Ishikawa (cell line): ENCODE results near the gene TMEM106A.

Experiments used
- CREB1 ChIP-seq: IDR thresholded peaks from 2 replicates; pipeline ENCODE4 v1.6.1; 2012; ENCODE audit warnings: low read depth
- EP300 ChIP-seq: IDR thresholded peaks from 2 replicates; pipeline ENCODE4 v1.6.1; 2012; ENCODE audit warnings: borderline replicate concordance
- NFIC ChIP-seq: IDR thresholded peaks from 2 replicates; pipeline ENCODE4 v1.6.1; 2012
- YY1 ChIP-seq: IDR thresholded peaks from 2 replicates; pipeline ENCODE4 v1.6.1; 2012; ENCODE audit warnings: low read depth
- TF ChIP-seq, protein P1 (sequence below): IDR thresholded peaks from 2 replicates; pipeline ENCODE4 v1.6.1; 2012
- TF ChIP-seq, protein P2 (sequence below): IDR thresholded peaks from 2 replicates; pipeline ENCODE4 v1.6.1; 2012; ENCODE audit warnings: low read depth, mild to moderate bottlenecking

DNA sequence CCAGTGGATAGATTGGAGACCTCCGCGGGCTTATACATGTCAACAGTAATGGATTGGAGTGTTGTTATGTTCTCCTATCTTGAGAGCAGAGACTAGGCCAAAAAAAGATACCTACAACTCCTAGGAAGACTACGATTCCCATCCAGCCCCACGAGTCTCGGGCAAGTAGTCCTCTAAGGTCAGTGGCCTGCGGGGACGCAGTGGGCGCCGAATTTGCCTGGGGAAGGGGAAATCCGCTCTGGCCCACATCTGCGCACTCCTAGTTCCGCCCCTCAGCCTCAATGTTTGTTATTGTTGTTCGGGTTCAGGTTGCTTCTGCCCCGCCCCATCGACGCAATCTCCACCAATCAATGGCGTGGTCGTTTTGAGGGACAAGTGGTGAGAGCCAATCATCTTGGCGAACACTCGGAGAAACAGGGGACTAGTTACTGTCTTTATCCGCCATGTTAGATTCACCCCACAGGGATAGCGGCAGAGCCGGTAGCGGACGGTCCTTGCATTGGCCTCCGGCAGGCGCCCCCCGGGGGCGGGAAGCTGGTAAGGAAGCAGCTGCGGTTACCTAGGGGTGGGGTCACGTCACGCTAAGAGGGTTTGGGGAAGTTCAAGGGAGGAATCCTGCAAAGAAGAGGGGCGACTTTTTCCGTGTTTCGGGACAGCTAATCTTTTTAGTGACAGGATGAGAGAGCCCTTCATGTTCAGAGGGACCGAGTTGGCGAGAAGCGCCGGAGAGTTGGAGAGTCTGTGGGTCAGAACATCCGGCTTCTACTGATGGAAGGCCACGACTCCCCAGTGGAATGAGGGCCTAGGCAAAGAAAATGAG is 40.7 kb upstream of the TMEM106A start, which contains the start of gene NBR1:
- TF ChIP-seq EP300 (no peak; the same call in 1 of the 2 replicates), NFIC (no peak), CREB1 (no peak), YY1 (peak; percentile 87)
- TF ChIP-seq, protein P1, sequence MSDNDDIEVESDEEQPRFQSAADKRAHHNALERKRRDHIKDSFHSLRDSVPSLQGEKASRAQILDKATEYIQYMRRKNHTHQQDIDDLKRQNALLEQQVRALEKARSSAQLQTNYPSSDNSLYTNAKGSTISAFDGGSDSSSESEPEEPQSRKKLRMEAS = peak; percentile 10; the same call in 1 of the 2 replicates
- TF ChIP-seq, protein P2, sequence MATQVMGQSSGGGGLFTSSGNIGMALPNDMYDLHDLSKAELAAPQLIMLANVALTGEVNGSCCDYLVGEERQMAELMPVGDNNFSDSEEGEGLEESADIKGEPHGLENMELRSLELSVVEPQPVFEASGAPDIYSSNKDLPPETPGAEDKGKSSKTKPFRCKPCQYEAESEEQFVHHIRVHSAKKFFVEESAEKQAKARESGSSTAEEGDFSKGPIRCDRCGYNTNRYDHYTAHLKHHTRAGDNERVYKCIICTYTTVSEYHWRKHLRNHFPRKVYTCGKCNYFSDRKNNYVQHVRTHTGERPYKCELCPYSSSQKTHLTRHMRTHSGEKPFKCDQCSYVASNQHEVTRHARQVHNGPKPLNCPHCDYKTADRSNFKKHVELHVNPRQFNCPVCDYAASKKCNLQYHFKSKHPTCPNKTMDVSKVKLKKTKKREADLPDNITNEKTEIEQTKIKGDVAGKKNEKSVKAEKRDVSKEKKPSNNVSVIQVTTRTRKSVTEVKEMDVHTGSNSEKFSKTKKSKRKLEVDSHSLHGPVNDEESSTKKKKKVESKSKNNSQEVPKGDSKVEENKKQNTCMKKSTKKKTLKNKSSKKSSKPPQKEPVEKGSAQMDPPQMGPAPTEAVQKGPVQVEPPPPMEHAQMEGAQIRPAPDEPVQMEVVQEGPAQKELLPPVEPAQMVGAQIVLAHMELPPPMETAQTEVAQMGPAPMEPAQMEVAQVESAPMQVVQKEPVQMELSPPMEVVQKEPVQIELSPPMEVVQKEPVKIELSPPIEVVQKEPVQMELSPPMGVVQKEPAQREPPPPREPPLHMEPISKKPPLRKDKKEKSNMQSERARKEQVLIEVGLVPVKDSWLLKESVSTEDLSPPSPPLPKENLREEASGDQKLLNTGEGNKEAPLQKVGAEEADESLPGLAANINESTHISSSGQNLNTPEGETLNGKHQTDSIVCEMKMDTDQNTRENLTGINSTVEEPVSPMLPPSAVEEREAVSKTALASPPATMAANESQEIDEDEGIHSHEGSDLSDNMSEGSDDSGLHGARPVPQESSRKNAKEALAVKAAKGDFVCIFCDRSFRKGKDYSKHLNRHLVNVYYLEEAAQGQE = no peak
